SU-DHL-6 (cell line): ENCODE data around the gene TICAM1.

Source experiments
- H2AFZ ChIP-seq: fragments of 200-600 bp; sonication (generic); 2 replicates; pipeline ENCODE4 v1.6.1; 2014; ENCODE audit warnings: low read depth, mild to moderate bottlenecking, moderate library complexity, mixed read lengths, antibody characterized with exemption, low read length; ENCODE audit not compliant: severe bottlenecking
- H3F3A ChIP-seq: fragments of 200-600 bp; shearing (Covaris generic); 2 replicates; pipeline ENCODE4 v1.6.0; 2016; ENCODE audit warnings: antibody characterized with exemption, mild to moderate bottlenecking; ENCODE audit not compliant: insufficient read depth
- H3K27ac ChIP-seq: fragments of 200-600 bp; sonication (generic); 2 replicates; pipeline ENCODE4 v1.5.1; 2016; ENCODE audit warnings: low read depth, mild to moderate bottlenecking, low read length, moderate library complexity, mixed read lengths
- H3K27me3 ChIP-seq: fragments of 200-600 bp; sonication (generic), shearing (Covaris generic); 2 replicates; pipeline ENCODE4 v1.6.0; 2014; ENCODE audit warnings: mild to moderate bottlenecking, low read length
- H3K36me3 ChIP-seq: fragments of 200-600 bp; sonication (generic); 2 replicates; pipeline ENCODE4 v1.6.1; 2014; ENCODE audit warnings: mild to moderate bottlenecking, low read length, mixed read lengths
- H3K4me2 ChIP-seq: fragments of 300-600, 200-600 bp; shearing (Covaris generic), sonication (generic); 2 replicates; pipeline ENCODE4 v1.6.0; 2014; ENCODE audit warnings: low read length, low read depth, mild to moderate bottlenecking; ENCODE audit not compliant: poor library complexity, severe bottlenecking
- H3K4me3 ChIP-seq: fragments of 200-600 bp; sonication (generic); 2 replicates; pipeline ENCODE4 v1.5.1; 2014; ENCODE audit warnings: antibody characterized with exemption, low read length, mild to moderate bottlenecking, mixed read lengths; ENCODE audit not compliant: insufficient read depth, poor library complexity, severe bottlenecking
- H3K79me2 ChIP-seq: fragments of 200-600 bp; sonication (generic); 2 replicates; pipeline ENCODE4 v1.6.1; 2014; ENCODE audit warnings: mild to moderate bottlenecking, low read length, moderate library complexity; ENCODE audit not compliant: insufficient read depth
- H3K9ac ChIP-seq: fragments of 200-600 bp; sonication (generic); 2 replicates; pipeline ENCODE4 v1.7.0; 2014; ENCODE audit warnings: mild to moderate bottlenecking, low read length
- H3K9me2 ChIP-seq: fragments of 200-600 bp; sonication (generic); replicated peaks from 2 replicates; pipeline ENCODE4 v1.6.1; 2014; ENCODE audit warnings: low read length; ENCODE audit not compliant: insufficient read depth
- H3K9me3 ChIP-seq: fragments of 200-600 bp; sonication (generic); 2 replicates; pipeline ENCODE4 v1.6.1; 2014; ENCODE audit warnings: low read length, mixed read lengths; ENCODE audit not compliant: insufficient read depth
- H4K20me1 ChIP-seq: fragments of 200-600 bp; sonication (generic); 2 replicates; pipeline ENCODE4 v1.6.1; 2014; ENCODE audit warnings: low read depth, mild to moderate bottlenecking, antibody characterized with exemption, low read length, moderate library complexity, mixed read lengths
- EZH2phosphoT487 ChIP-seq: fragments of 200-600 bp; sonication (generic), shearing (Covaris generic); conservative IDR thresholded peaks from 2 replicates; pipeline ENCODE4 v1.6.1; 2018; ENCODE audit warnings: mild to moderate bottlenecking, antibody characterized with exemption, low read length, moderate library complexity, mixed read lengths
- TF ChIP-seq, protein P1 (sequence below): fragments of 200-600 bp; sonication (generic); IDR thresholded peaks from one replicate; pipeline ENCODE4 v1.5.1; 2017; ENCODE audit warnings: antibody characterized with exemption, mild to moderate bottlenecking, low read length, moderate library complexity; ENCODE audit not compliant: insufficient read depth, poor library complexity, severe bottlenecking

The TICAM1 gene

DNA sequence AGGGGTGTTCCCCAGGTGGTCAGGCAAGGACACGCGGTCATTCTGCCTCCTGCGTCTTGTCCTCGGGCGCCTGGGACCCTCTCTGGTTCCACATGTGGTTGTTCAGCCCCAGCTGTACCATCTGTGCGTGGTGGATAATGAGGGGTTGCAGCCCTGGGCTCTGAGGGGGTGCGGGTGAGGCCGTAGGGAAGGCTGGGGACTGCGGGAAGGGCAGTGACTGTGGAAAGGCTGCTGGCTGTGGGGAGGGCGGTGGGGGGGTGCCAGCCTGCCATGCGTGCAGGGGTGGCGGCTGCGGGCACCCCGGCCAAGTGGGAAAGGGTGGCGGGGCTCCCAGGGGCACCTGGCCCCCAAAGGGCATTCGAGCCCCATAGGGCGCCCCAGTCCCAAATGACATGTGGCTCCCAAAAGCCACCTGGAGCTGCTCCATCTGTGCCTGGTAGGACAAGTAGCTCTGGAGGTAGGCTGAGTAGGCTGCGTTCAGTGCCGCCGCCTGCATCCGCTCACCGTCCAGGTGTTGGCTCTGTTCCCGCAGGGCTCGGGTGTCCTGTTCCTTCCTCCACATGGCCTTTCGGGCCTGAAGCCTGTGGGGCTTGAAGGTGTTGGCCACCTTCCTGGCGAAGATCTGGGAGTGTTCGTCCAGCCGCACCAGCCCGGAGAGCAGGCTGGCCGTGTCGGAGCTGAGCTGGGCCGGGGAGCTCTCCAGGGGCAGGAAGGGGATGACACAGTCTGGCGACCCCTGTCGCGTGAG lies 15.1 kb downstream of the TICAM1 start:
- no peak overlapping the region for H2AFZ ChIP-seq
- no peaks in the 10 kb centered on the region for H3K27me3 ChIP-seq
- no peaks in the 10 kb centered on the region for H3K9me3 ChIP-seq
- H3K36me3 ChIP-seq: no peaks in the 10 kb centered on the region
- no peak overlapping the region for H3K4me3 ChIP-seq
- H3F3A ChIP-seq: peaks cover 11% of the 10 kb centered on the region
- no peaks in the 10 kb centered on the region for H3K79me2 ChIP-seq
- no peak overlapping the region for H3K4me2 ChIP-seq
- H3K9ac ChIP-seq: no peak overlapping the region
- no peaks in the 10 kb centered on the region for H4K20me1 ChIP-seq
- no peaks in the 10 kb centered on the region for H3K9me2 ChIP-seq
- no peak overlapping the region for H3K27ac ChIP-seq
- TF ChIP-seq EZH2phosphoT487: no peak
- TF ChIP-seq, protein P1, sequence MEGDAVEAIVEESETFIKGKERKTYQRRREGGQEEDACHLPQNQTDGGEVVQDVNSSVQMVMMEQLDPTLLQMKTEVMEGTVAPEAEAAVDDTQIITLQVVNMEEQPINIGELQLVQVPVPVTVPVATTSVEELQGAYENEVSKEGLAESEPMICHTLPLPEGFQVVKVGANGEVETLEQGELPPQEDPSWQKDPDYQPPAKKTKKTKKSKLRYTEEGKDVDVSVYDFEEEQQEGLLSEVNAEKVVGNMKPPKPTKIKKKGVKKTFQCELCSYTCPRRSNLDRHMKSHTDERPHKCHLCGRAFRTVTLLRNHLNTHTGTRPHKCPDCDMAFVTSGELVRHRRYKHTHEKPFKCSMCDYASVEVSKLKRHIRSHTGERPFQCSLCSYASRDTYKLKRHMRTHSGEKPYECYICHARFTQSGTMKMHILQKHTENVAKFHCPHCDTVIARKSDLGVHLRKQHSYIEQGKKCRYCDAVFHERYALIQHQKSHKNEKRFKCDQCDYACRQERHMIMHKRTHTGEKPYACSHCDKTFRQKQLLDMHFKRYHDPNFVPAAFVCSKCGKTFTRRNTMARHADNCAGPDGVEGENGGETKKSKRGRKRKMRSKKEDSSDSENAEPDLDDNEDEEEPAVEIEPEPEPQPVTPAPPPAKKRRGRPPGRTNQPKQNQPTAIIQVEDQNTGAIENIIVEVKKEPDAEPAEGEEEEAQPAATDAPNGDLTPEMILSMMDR: no peak

- Histone ChIP-seq H3K79me2 (no peaks in the 10 kb centered on the region), H3F3A (peaks cover 14% of the 10 kb centered on the region), H3K9me2 (no peaks in the 10 kb centered on the region), H3K36me3 (no peaks in the 10 kb centered on the region), H3K9ac (peak overlapping the region; percentile 30; the same call in 1 of the 2 replicates), H3K9me3 (no peaks in the 10 kb centered on the region), H4K20me1 (no peaks in the 10 kb centered on the region), H3K4me2 (peak overlapping the region; percentile 58), H3K4me3 (peak overlapping the region; percentile 36), H3K27me3 (no peaks in the 10 kb centered on the region), H3K27ac (no peak overlapping the region), H2AFZ (peak overlapping the region; percentile 72)
- no peak for TF ChIP-seq EZH2phosphoT487
- TF ChIP-seq, protein P1: no peak
These were observed 15.9 kb downstream of the TICAM1 start for GRCh38 chr19:4815426-4816201.

DNA sequence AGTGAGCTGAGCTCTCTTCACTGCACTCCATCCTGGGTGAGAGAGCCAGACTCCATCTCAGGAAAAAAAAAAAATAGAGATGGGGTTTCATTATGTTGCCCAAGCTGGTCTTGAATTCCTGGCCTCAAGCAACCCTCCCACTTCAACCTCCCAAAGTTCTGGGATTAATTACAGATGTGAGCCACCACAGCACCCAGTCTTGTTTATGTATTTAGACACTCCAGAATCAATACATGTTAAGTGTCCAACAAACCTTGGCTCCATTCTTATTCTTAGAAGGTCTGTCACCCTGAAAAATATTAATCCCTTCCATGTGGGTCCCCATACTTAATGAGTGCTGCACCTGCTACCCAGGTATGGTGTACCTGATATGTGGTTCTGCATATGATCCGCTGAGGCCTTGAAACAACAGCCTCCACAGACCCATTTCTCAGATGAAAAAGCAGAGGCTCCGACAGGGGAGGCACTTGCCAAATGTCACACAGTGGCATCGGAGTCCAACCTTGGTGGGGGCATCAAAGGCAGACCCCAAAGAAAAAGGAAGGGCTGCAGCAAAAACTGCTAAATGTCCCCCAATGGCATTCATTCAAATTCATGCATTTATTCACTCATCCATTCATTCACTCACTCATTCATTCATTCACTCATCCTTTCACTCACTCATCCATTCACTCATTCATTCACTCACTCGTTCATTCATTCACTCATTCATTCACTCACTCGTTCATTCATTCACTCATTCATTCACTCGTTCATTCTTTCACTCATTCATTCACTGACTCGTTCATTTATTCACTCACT lies 16.7 kb downstream of the TICAM1 start:
- TF ChIP-seq, protein P1: no peak
- TF ChIP-seq EZH2phosphoT487: no peak
- H3K79me2 ChIP-seq: no peaks in the 10 kb centered on the region
- no peaks in the 10 kb centered on the region for H4K20me1 ChIP-seq
- no peak overlapping the region for H3K27ac ChIP-seq
- peaks cover 15% of the 10 kb centered on the region for H3F3A ChIP-seq
- H3K27me3 ChIP-seq: no peaks in the 10 kb centered on the region
- no peaks in the 10 kb centered on the region for H3K9me3 ChIP-seq
- peak overlapping the region; percentile 72 for H2AFZ ChIP-seq
- no peaks in the 10 kb centered on the region for H3K36me3 ChIP-seq
- H3K4me2 ChIP-seq: peak overlapping the region; percentile 58
- H3K9me2 ChIP-seq: no peaks in the 10 kb centered on the region
- peak overlapping the region; percentile 36 for H3K4me3 ChIP-seq
- peak overlapping the region; percentile 30; the same call in 1 of the 2 replicates for H3K9ac ChIP-seq
